ENCODE measurements around the gene ZNF532.

ZNF532 gene

GRCh38 chr18:58993260-58993659 lies 128.6 kb downstream of the ZNF532 start:
- no peak overlapping the region for H3K4me3 ChIP-seq (ENCODE audit: control insufficient read depth, low read depth, low read length)
- DNase-seq (ENCODE audit: low read depth), result peak; percentile 83
- no peak for TF ChIP-seq CTCF (IDR thresholded peaks at IDR 0.05; ENCODE audit: control insufficient read depth, insufficient read depth, low read depth, low read length, missing control alignments)

GRCh38 chr18:58995663-58996062 lies 131.0 kb downstream of the ZNF532 start:
- no peak overlapping the region for H3K4me3 ChIP-seq (ENCODE audit: control insufficient read depth, low read depth, low read length)
- DNase-seq (ENCODE audit: low read depth), result no peak
- TF ChIP-seq CTCF (IDR thresholded peaks at IDR 0.05; ENCODE audit: control insufficient read depth, insufficient read depth, low read depth, low read length, missing control alignments), result no peak

GRCh38 chr18:58996131-58996641 lies 131.5 kb downstream of the ZNF532 start:
- no peak overlapping the region for H3K4me3 ChIP-seq (ENCODE audit: control insufficient read depth, low read depth, low read length)
- peak; percentile 82 for DNase-seq (ENCODE audit: low read depth)
- TF ChIP-seq CTCF (IDR thresholded peaks at IDR 0.05; ENCODE audit: control insufficient read depth, insufficient read depth, low read depth, low read length, missing control alignments), result no peak

- no peak for TF ChIP-seq CTCF (IDR thresholded peaks at IDR 0.05; ENCODE audit: control insufficient read depth, insufficient read depth, low read depth, low read length, missing control alignments)
- no peak overlapping the region for H3K4me3 ChIP-seq (ENCODE audit: control insufficient read depth, low read depth, low read length)
- DNase-seq (ENCODE audit: low read depth), result no peak
These were observed 132.0 kb downstream of the ZNF532 start for GRCh38 chr18:58996696-58997095.

- peak; percentile 95 for DNase-seq (ENCODE audit: low read depth)
- no peak overlapping the region for H3K4me3 ChIP-seq (ENCODE audit: control insufficient read depth, low read depth, low read length)
- TF ChIP-seq CTCF (IDR thresholded peaks at IDR 0.05; ENCODE audit: control insufficient read depth, insufficient read depth, low read depth, low read length, missing control alignments), result no peak
These were observed 133.2 kb downstream of the ZNF532 start for GRCh38 chr18:58997811-58998337.

- TF ChIP-seq CTCF (IDR thresholded peaks at IDR 0.05; ENCODE audit: control insufficient read depth, insufficient read depth, low read depth, low read length, missing control alignments), result no peak
- DNase-seq (ENCODE audit: low read depth), result no peak
- H3K4me3 ChIP-seq (ENCODE audit: control insufficient read depth, low read depth, low read length), result peak overlapping the region; percentile 2
These were observed 133.9 kb downstream of the ZNF532 start for GRCh38 chr18:58998401-58999203.

Measured in AG09309 (cell line).